DOHH2 (cell line): ENCODE results near the gene CHPF.

Experiments
- H3F3A ChIP-seq: fragments of 200-600 bp; sonication (generic), shearing (Covaris generic); 2 replicates; pipeline ENCODE4 v1.6.0; 2016; ENCODE audit warnings: antibody characterized with exemption, mild to moderate bottlenecking; ENCODE audit not compliant: control insufficient read depth, insufficient read depth
- H3K27ac ChIP-seq: fragments of 200-600 bp; sonication (generic); 2 replicates; pipeline ENCODE4 v1.5.1; 2014; ENCODE audit warnings: low read depth, mild to moderate bottlenecking, low read length, moderate library complexity
- H3K27me3 ChIP-seq: fragments of 200-600 bp; sonication (generic); 2 replicates; pipeline ENCODE4 v1.6.1; 2014; ENCODE audit warnings: mild to moderate bottlenecking, low read length, mixed read lengths; ENCODE audit not compliant: control insufficient read depth
- H3K36me3 ChIP-seq: fragments of 200-600 bp; sonication (generic); 2 replicates; pipeline ENCODE4 v1.6.1; 2014; ENCODE audit warnings: mild to moderate bottlenecking, low read length, moderate library complexity, mixed read lengths; ENCODE audit not compliant: control insufficient read depth
- H3K4me1 ChIP-seq: fragments of 200-600 bp; sonication (generic); 2 replicates; pipeline ENCODE4 v1.6.1; 2014; ENCODE audit warnings: mild to moderate bottlenecking, low read length, mixed read lengths; ENCODE audit not compliant: control insufficient read depth
- H3K4me2 ChIP-seq: fragments of 200-600 bp; sonication (generic); 2 replicates; pipeline ENCODE4 v1.6.0; 2014; ENCODE audit warnings: mild to moderate bottlenecking, low read length, moderate library complexity
- H3K4me3 ChIP-seq: fragments of 200-600 bp; sonication (generic); 2 replicates; pipeline ENCODE4 v1.5.1; 2014; ENCODE audit warnings: mild to moderate bottlenecking, low read length, mixed read lengths
- H3K79me2 ChIP-seq: fragments of 200-600 bp; sonication (generic); 2 replicates; pipeline ENCODE4 v1.6.1; 2014; ENCODE audit warnings: mild to moderate bottlenecking, low read length, mixed read lengths; ENCODE audit not compliant: control insufficient read depth
- H3K9me2 ChIP-seq: fragments of 200-600 bp; sonication (generic); replicated peaks from 2 replicates; pipeline ENCODE4 v1.6.1; 2014; ENCODE audit warnings: mild to moderate bottlenecking, low read length, mixed read lengths; ENCODE audit not compliant: control insufficient read depth
- H3K9me3 ChIP-seq: fragments of 200-600 bp; sonication (generic); 2 replicates; pipeline ENCODE4 v1.6.1; 2014; ENCODE audit warnings: antibody characterized with exemption, low read length, mixed read lengths; ENCODE audit not compliant: control insufficient read depth, insufficient read depth
- H4K20me1 ChIP-seq: fragments of 200-600 bp; sonication (generic); 2 replicates; pipeline ENCODE4 v1.6.0; 2014; ENCODE audit warnings: low read depth, mild to moderate bottlenecking, antibody characterized with exemption, low read length, moderate library complexity; ENCODE audit not compliant: control insufficient read depth, insufficient read depth
- EZH2phosphoT487 ChIP-seq: fragments of 200-600 bp; sonication (generic); IDR thresholded peaks from 2 replicates; pipeline ENCODE4 v1.6.1; 2017; ENCODE audit warnings: borderline replicate concordance, mild to moderate bottlenecking, antibody characterized with exemption, low read length, moderate library complexity, mixed read lengths
- TF ChIP-seq, protein P1 (sequence below): fragments of 200-600 bp; sonication (generic); IDR thresholded peaks from one replicate; pipeline ENCODE4 v1.5.1; 2014; ENCODE audit warnings: antibody characterized with exemption, mild to moderate bottlenecking, low read depth, low read length; ENCODE audit not compliant: poor library complexity, severe bottlenecking

CHPF gene

DNA sequence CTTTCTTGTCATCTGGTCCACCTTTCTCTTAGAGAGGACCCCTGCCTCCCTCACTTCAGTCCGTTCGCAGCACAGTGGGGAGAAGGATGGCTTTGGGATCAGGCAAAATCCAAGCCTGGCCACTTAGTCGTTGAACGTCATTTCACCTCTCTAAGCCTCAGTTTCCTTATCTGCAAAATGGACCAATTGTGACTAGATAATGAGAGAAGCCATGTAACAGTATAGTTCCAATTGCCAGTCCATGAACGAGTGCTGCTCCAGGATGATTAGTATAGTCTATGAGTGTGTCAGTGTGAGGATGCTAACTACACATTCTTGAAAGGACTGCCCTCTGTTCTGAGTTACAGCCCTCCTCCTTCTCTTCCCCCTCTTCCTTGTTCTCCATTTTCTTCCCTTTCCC, 29.6 kb upstream of the CHPF start:
- Histone ChIP-seq H3K9me2 (no peaks in the 10 kb centered on the region), H3K79me2 (no peaks in the 10 kb centered on the region), H3K36me3 (no peaks in the 10 kb centered on the region), H3K9me3 (no peaks in the 10 kb centered on the region), H4K20me1 (no peaks in the 10 kb centered on the region), H3K4me3 (no peak overlapping the region), H3K27ac (no peak overlapping the region), H3K4me1 (no peaks in the 10 kb centered on the region), H3K27me3 (peaks cover 3% of the 10 kb centered on the region; the same call in 1 of the 2 replicates), H3F3A (no peaks in the 10 kb centered on the region), H3K4me2 (no peak overlapping the region)
- no peak for TF ChIP-seq EZH2phosphoT487
- TF ChIP-seq, protein P1, sequence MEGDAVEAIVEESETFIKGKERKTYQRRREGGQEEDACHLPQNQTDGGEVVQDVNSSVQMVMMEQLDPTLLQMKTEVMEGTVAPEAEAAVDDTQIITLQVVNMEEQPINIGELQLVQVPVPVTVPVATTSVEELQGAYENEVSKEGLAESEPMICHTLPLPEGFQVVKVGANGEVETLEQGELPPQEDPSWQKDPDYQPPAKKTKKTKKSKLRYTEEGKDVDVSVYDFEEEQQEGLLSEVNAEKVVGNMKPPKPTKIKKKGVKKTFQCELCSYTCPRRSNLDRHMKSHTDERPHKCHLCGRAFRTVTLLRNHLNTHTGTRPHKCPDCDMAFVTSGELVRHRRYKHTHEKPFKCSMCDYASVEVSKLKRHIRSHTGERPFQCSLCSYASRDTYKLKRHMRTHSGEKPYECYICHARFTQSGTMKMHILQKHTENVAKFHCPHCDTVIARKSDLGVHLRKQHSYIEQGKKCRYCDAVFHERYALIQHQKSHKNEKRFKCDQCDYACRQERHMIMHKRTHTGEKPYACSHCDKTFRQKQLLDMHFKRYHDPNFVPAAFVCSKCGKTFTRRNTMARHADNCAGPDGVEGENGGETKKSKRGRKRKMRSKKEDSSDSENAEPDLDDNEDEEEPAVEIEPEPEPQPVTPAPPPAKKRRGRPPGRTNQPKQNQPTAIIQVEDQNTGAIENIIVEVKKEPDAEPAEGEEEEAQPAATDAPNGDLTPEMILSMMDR = no peak

DNA sequence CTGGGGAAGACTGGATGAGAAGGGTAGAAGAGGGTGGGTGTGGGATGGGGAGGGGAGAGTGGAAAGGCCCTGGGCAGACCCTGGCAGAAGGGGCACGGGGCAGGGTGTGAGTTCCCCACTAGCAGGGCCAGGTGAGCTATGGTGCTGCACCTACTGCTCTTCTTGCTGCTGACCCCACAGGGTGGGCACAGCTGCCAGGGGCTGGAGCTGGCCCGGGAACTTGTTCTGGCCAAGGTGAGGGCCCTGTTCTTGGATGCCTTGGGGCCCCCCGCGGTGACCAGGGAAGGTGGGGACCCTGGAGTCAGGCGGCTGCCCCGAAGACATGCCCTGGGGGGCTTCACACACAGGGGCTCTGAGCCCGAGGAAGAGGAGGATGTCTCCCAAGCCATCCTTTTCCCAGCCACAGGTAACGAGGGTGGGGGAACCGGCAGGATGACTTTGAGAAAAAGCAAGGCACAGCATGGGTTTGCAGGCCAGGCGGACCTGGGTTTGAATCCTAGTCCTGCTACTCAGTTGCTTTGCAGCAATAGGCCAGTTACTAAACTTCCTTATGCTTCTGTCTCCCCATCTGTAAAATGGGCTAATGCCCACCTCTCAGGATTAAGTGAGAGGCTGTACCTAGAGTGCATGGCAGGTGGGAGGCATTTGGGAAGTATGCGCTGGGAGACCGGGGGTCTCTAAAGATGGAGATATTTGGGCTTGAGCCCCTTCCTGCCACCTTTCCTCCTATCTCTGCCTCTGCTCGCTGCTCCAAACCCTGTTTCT, 28.8 kb upstream of the CHPF start, which contains the start of gene INHA:
Gene INHA (plus strand): TSS at position 74 of the 765 bp plus-strand sequence. CDS start 65 bp downstream, at position 139.
- Histone ChIP-seq H4K20me1 (no peaks in the 10 kb centered on the region), H3F3A (no peaks in the 10 kb centered on the region), H3K79me2 (no peaks in the 10 kb centered on the region), H3K36me3 (no peaks in the 10 kb centered on the region), H3K4me1 (no peaks in the 10 kb centered on the region), H3K4me2 (no peak within 1 kb of the TSS), H3K9me3 (no peaks in the 10 kb centered on the region), H3K27me3 (peaks cover 3% of the 10 kb centered on the region; the same call in 1 of the 2 replicates), H3K4me3 (no peak within 1 kb of the TSS), H3K27ac (no peak within 1 kb of the TSS), H3K9me2 (no peaks in the 10 kb centered on the region)
- no peak for TF ChIP-seq EZH2phosphoT487
- TF ChIP-seq, protein P1 = no peak

DNA sequence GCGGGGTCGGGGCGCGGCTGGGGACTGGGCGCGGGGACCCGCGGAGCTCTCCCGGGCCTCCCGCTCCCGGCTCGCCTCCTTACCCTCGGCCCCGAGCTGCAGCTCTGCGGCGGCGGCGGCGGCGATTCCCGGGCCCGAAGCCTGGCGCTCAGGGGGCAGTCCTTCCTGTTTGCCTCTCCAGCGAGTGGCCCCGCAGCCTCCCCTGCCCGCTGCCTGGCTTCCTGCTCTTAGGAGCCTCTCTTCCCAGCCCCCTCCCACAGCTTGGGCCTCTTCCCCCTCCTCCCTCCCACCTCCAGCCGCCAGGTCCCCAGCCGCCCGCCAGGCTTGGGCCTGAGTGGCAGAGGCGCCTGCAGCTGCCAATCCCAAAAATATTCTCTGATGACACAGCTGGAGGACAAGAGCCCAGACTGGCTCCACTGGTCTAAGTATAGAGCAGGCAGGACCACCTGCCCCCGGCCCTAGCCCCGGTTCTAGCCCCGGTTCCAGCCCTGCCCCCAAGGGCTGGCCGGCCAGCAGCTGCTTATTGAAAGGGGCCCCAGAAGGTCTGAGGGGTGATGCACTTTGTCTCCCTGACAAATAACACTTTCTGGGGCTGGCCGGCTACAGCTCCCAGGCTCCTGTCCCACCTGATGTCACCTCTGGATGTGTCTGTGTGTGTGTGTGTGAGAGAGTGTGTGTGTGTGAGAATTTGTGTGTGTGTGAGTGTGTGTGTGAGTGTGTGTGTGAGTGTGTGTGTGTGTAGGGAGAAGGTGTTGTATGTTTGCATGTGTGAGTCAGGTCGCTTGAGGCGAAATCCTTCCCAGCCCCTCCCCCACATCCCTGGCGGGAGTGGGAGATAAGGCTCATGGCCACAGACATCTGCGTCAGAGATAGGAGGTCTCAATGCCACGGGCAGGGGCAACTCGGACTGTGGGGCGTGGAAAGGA, 28.0 kb upstream of the CHPF start, which contains the start of gene OBSL1:
Gene OBSL1 (minus strand): TSS at position 229 of the 926 bp plus-strand sequence. CDS start 307 bp downstream, outside the sequence.
- no peaks in the 10 kb centered on the region for H3K79me2 ChIP-seq
- TF ChIP-seq, protein P1 = no peak
- TF ChIP-seq EZH2phosphoT487 = no peak
- no peaks in the 10 kb centered on the region for H4K20me1 ChIP-seq
- H3K4me1 ChIP-seq = no peaks in the 10 kb centered on the region
- no peak within 1 kb of the TSS for H3K4me3 ChIP-seq
- no peaks in the 10 kb centered on the region for H3K9me2 ChIP-seq
- H3K9me3 ChIP-seq = no peaks in the 10 kb centered on the region
- no peak within 1 kb of the TSS for H3K27ac ChIP-seq
- peaks cover 3% of the 10 kb centered on the region; the same call in 1 of the 2 replicates for H3K27me3 ChIP-seq
- H3F3A ChIP-seq = no peaks in the 10 kb centered on the region
- no peak within 1 kb of the TSS for H3K4me2 ChIP-seq
- H3K36me3 ChIP-seq = no peaks in the 10 kb centered on the region
